Posterior cingulate gyrus (tissue), 11 donors: Measurements from ENCODE around the gene SSC5D.

Source experiments
- DNase-seq, 10 donors: peaks; one replicate each; pipeline versions ENCODE4 v3.0.0 to v3.0.0-alpha.2; 2020 to 2021; ENCODE audit warnings: mixed read lengths in 3 of 10
- intact Hi-C: fragments of 100-400 bp; cut with DNase I; formaldehyde crosslinking; loops from one replicate; pipeline ENCODE4 v1.15.1; 2023

SSC5D gene

GRCh38 chr19:55497763-55498162 lies 9.5 kb downstream of the SSC5D start:
- DNase-seq: peak in 2 of 10 donors; percentile 35 to 53
- intact Hi-C loops: no loop called here

GRCh38 chr19:55498246-55498840 lies 10.1 kb downstream of the SSC5D start:
- intact Hi-C loops: no loop called here
- no peak for DNase-seq

- peak in 2 of 10 donors; percentile 43 to 49 for DNase-seq
- intact Hi-C loops: loop anchor here (5.0 kb wide), 1 partner anchor 33 kb away; no protein-coding TSS in a partner anchor
Measured at GRCh38 chr19:55500368-55500952, 12.2 kb downstream of the SSC5D start.

GRCh38 chr19:55502197-55502952 lies 14.1 kb downstream of the SSC5D start:
- intact Hi-C loops: loop anchor here (5.0 kb wide), 1 partner anchor 35 kb away; no protein-coding TSS in a partner anchor

GRCh38 chr19:55503157-55503501 lies 14.9 kb downstream of the SSC5D start:
- DNase-seq: peak in 1 of 10 donors; percentile 35
- intact Hi-C loops: loop anchor here (5.0 kb wide), 1 partner anchor 36 kb away; no protein-coding TSS in a partner anchor

More at GRCh38 chr19:55502197-55502952, 14.1 kb downstream of the SSC5D start:
- peak in 1 of 10 donors; percentile 14 for DNase-seq

- intact Hi-C loops: loop anchor here (1.0 to 5.0 kb wide), 2 partner anchors 36 to 362 kb away; no protein-coding TSS in a partner anchor
- peak; percentile 90 to 99 (median 94) for DNase-seq
Measured at GRCh38 chr19:55503502-55504251, 15.4 kb downstream of the SSC5D start.

- no peak for DNase-seq
- intact Hi-C loops: loop anchor here (1.0 to 5.0 kb wide), 2 partner anchors 37 to 363 kb away; no protein-coding TSS in a partner anchor
Measured at GRCh38 chr19:55504252-55504603, 16.0 kb downstream of the SSC5D start.

- intact Hi-C loops: loop anchor here (1.0 to 5.0 kb wide), 2 partner anchors 38 to 364 kb away; no protein-coding TSS in a partner anchor
- no peak for DNase-seq
Measured at GRCh38 chr19:55504981-55505380, 16.7 kb downstream of the SSC5D start.

GRCh38 chr19:55508120-55508519 lies 19.9 kb downstream of the SSC5D start:
- intact Hi-C loops: no loop called here

GRCh38 chr19:55516878-55517620 lies 28.8 kb downstream of the SSC5D start:
- intact Hi-C loops: loop anchor here (2.0 to 5.0 kb wide), 2 partner anchors 90 to 115 kb away; no protein-coding TSS in a partner anchor
- peak; percentile 92 to 99 (median 95) for DNase-seq

More at GRCh38 chr19:55508120-55508519, 19.9 kb downstream of the SSC5D start:
- peak in 1 of 10 donors; percentile 32 for DNase-seq

- intact Hi-C loops: loop anchor here (5.0 kb wide), 1 partner anchor 113 kb away; no protein-coding TSS in a partner anchor
Measured at GRCh38 chr19:55519451-55520311, 31.4 kb downstream of the SSC5D start.

GRCh38 chr19:55520691-55521292 lies 32.6 kb downstream of the SSC5D start:
- DNase-seq: peak in 1 of 10 donors; percentile 20
- intact Hi-C loops: no loop called here

More at GRCh38 chr19:55519451-55520311, 31.4 kb downstream of the SSC5D start:
- peak in 1 of 10 donors; percentile 2 for DNase-seq

GRCh38 chr19:55525289-55526101 lies 37.3 kb downstream of the SSC5D start:
- intact Hi-C loops: no loop called here
- peak in 2 of 10 donors; percentile 46 to 73 for DNase-seq

- DNase-seq: peak in 3 of 10 donors; percentile 11 to 88 (median 77)
- intact Hi-C loops: no loop called here
Measured at GRCh38 chr19:55526216-55527196, 38.3 kb downstream of the SSC5D start.

- DNase-seq: peak in 1 of 10 donors; percentile 16
- intact Hi-C loops: no loop called here
Measured at GRCh38 chr19:55527197-55528029, 39.2 kb downstream of the SSC5D start.
